Glomerular endothelial cell (primary cell): ENCODE data around the gene MRPS35. TPM values are rescaled to one million over a fixed set of nuclear protein-coding genes. Genes with fewer than 3 reads are reported as not detected.

Experiments used
- DNase-seq: peaks from one replicate; pipeline ENCODE4 v3.0.0-alpha.2; 2011; ENCODE audit warnings: low read depth, low spot score; ENCODE audit errors: extremely low read depth
- total RNA-seq: library from RNA; depleted of rRNA; stranded (reverse); fragments of >200 nt; gene quantifications from 2 replicates; pipeline ENCODE4 v1.2.3, GENCODE V29; 2015

MRPS35 gene
- total RNA-seq, 1 donor from 2014 or later = 42.6 TPM

GRCh38 chr12:27802936-27803335 lies 92.3 kb downstream of the MRPS35 start:
- no peak for DNase-seq

- DNase-seq = no peak
Measured at GRCh38 chr12:27805238-27805637, 94.6 kb downstream of the MRPS35 start.

Other genes with a start within 250 kb of the MRPS35 start
- gene PPFIBP1, start 186.6 kb upstream of the MRPS35 start, total RNA-seq = 125 and 161 TPM in 2 replicates
- gene REP15, start 14.4 kb upstream of the MRPS35 start, total RNA-seq = 2.0 and 3.3 TPM in 2 replicates
- 16.8 and 31.2 TPM in 2 replicates for gene KLHL42, start 69.4 kb downstream of the MRPS35 start, total RNA-seq
- gene MANSC4, start 69.4 kb downstream of the MRPS35 start, total RNA-seq = not detected in 2 replicates